ENCODE measurements around the gene FAM20C. TPM values are rescaled to one million over a fixed set of nuclear protein-coding genes. Genes with fewer than 3 reads are reported as not detected.
A peak's percentile ranks its signal among the peaks of the same experiment; 100 is the strongest.

Gene FAM20C
- total and polyA plus RNA-seq, 2 of the 8 experiments (the other 6 are each of a cell fraction or from before 2014, with no cell fraction given) = 9.5 to 34.8 TPM

GRCh38 chr7:200704-201103 lies 8.3 kb downstream of the FAM20C start:
- POLR2A ChIA-PET (ENCODE audit: partially characterized antibody) = interaction anchor here (1.3 kb wide), 1 partner anchor 10 kb away, joined by 3 read pairs; no protein-coding TSS in a partner anchor
- peaks cover 6 to 28% (median 23%) of the 10 kb centered on the region in 4 experiments for H3K36me3 ChIP-seq (ENCODE audit: control insufficient read depth in 2 of 4, insufficient read depth in 4 of 4, low read length in 3 of 4)
- no peak overlapping the region for H3K4me3 ChIP-seq (ENCODE audit: extremely low read depth in 1 of 4, insufficient read depth in 2 of 4, low read depth in 3 of 4, low read length in 4 of 4)
- H2AK5ac ChIP-seq (ENCODE audit: low read depth, low read length) = no peak overlapping the region
- no peaks in the 10 kb centered on the region for H3K23me2 ChIP-seq (ENCODE audit: low read depth, low read length)
- WGBS, 2 experiments (ENCODE audit: extremely low coverage in 1 of 2, insufficient coverage in 1 of 2, insufficient read length in 1 of 2, insufficient replicate concordance in 2 of 2, low coverage in 1 of 2, low lambda C conversion rate in 2 of 2, missing lambda C conversion rate in 1 of 2) = 89% methylated on average over 10 of the region's 10 CpGs; no CpG with 5 or more reads in 1 of the 2 experiments
- H2AFZ ChIP-seq (ENCODE audit: low read length) = no peak overlapping the region
- TF ChIP-seq HDAC6 (IDR thresholded peaks at IDR 0.05; ENCODE audit: low read depth, low read length) (no peak), RAD21 (IDR thresholded peaks at IDR 0.05 in 1 of 2, conservative IDR thresholded peaks at IDR 0.05 in 1 of 2; ENCODE audit: low read depth in 2 of 2, low read length in 2 of 2) (peak in 1 of 2 experiments; percentile 37; a peak in 1 of 4 replicates)
- TF ChIP-seq, protein P1, sequence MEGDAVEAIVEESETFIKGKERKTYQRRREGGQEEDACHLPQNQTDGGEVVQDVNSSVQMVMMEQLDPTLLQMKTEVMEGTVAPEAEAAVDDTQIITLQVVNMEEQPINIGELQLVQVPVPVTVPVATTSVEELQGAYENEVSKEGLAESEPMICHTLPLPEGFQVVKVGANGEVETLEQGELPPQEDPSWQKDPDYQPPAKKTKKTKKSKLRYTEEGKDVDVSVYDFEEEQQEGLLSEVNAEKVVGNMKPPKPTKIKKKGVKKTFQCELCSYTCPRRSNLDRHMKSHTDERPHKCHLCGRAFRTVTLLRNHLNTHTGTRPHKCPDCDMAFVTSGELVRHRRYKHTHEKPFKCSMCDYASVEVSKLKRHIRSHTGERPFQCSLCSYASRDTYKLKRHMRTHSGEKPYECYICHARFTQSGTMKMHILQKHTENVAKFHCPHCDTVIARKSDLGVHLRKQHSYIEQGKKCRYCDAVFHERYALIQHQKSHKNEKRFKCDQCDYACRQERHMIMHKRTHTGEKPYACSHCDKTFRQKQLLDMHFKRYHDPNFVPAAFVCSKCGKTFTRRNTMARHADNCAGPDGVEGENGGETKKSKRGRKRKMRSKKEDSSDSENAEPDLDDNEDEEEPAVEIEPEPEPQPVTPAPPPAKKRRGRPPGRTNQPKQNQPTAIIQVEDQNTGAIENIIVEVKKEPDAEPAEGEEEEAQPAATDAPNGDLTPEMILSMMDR (IDR thresholded peaks at IDR 0.05; ENCODE audit: control extremely low read depth in 1 of 3, insufficient read depth in 1 of 3, low read depth in 1 of 3, low read length in 3 of 3) = peak in 1 of 3 experiments; percentile 23; a peak in 1 of 4 replicates
- no peak for FAIRE-seq
- no peak overlapping the region for H3K23ac ChIP-seq (ENCODE audit: insufficient read length)
- no peak overlapping the region for H3K18ac ChIP-seq (ENCODE audit: extremely low read depth, low read length)
- no peak overlapping the region for H3K56ac ChIP-seq (replicated peaks; ENCODE audit: insufficient read length, low read depth, low read length)
- no peak overlapping the region for H2BK15ac ChIP-seq (ENCODE audit: low read length)
- no peak overlapping the region; the same call in 1 of the 2 replicates for H2BK12ac ChIP-seq (ENCODE audit: low read depth, low read length)
- no peak overlapping the region for H4K8ac ChIP-seq (ENCODE audit: extremely low read depth, insufficient read depth, low read length)
- H3K27me3 ChIP-seq (replicated peaks in 1 of 4; ENCODE audit: control insufficient read depth in 3 of 4, extremely low read depth in 1 of 4, insufficient read depth in 3 of 4, low read length in 3 of 4) = no peaks in the 10 kb centered on the region
- H3K27ac ChIP-seq (ENCODE audit: low read depth, low read length) = no peak overlapping the region
- no peak overlapping the region for H3K14ac ChIP-seq (ENCODE audit: insufficient read length)
- H2BK20ac ChIP-seq (ENCODE audit: low read length) = no peak overlapping the region
- no peak overlapping the region for H4K5ac ChIP-seq (ENCODE audit: insufficient read length, low read depth, low read length)
- H2BK120ac ChIP-seq (replicated peaks; ENCODE audit: low read depth, low read length) = no peak overlapping the region
- H3K79me1 ChIP-seq (ENCODE audit: low read depth, low read length) = 0 out of 2 replicates have a peak, but pooled peaks cover 2% of the 10 kb centered on the region
- H3K4me2 ChIP-seq (ENCODE audit: insufficient read depth in 1 of 2, low read depth in 2 of 2, low read length in 2 of 2) = no peak overlapping the region
- no peak for DNase-seq (ENCODE audit: low read depth in 1 of 2, low spot score in 2 of 2)
- H3K9ac ChIP-seq (replicated peaks in 1 of 4; ENCODE audit: extremely low read depth in 1 of 4, low read depth in 3 of 4, low read length in 3 of 4) = no peak overlapping the region
- peaks cover 0 to 9% of the 10 kb centered on the region in 2 experiments; a peak in 2 of 4 replicates for H3K79me2 ChIP-seq (ENCODE audit: control insufficient read depth in 1 of 2, insufficient read depth in 2 of 2, low read length in 2 of 2)
- H3K4me1 ChIP-seq (replicated peaks in 1 of 4; ENCODE audit: control insufficient read depth in 3 of 4, insufficient read depth in 4 of 4, low read length in 3 of 4) = no peaks in the 10 kb centered on the region; a peak in 2 of 7 replicates
- no peak overlapping the region for H4K91ac ChIP-seq (replicated peaks; ENCODE audit: insufficient read length, low read length)
- peaks cover 1 to 20% of the 10 kb centered on the region in 2 experiments for H4K20me1 ChIP-seq (replicated peaks in 1 of 2; ENCODE audit: control insufficient read depth in 1 of 2, insufficient read depth in 2 of 2, low read length in 2 of 2)
- peaks cover 2 to 8% of the 10 kb centered on the region in 2 experiments; a peak in 2 of 4 replicates for H3K9me3 ChIP-seq (ENCODE audit: insufficient read depth in 2 of 2, low read depth in 1 of 2, low read length in 1 of 2)
- CTCF ChIA-PET (ENCODE audit: partially characterized antibody) = interaction anchor here (0.7 to 4.8 kb wide), 14 partner anchors 8 to 781 kb away, joined by 3 to 37 read pairs (median 4); no protein-coding TSS in a partner anchor
- H2BK5ac ChIP-seq (ENCODE audit: low read depth, low read length) = no peak overlapping the region
- no peak overlapping the region for H3K4ac ChIP-seq (replicated peaks; ENCODE audit: insufficient read length, low read depth, low read length)
